SU-DHL-6 (cell line): ENCODE data around the gene RAB40C.

Experiments
- EZH2phosphoT487 ChIP-seq: fragments of 200-600 bp; sonication (generic), shearing (Covaris generic); conservative IDR thresholded peaks from 2 replicates; pipeline ENCODE4 v1.6.1; 2018; ENCODE audit warnings: mild to moderate bottlenecking, antibody characterized with exemption, low read length, moderate library complexity, mixed read lengths
- TF ChIP-seq, protein P1 (sequence below): fragments of 200-600 bp; sonication (generic); IDR thresholded peaks from one replicate; pipeline ENCODE4 v1.5.1; 2017; ENCODE audit warnings: antibody characterized with exemption, mild to moderate bottlenecking, low read length, moderate library complexity; ENCODE audit not compliant: insufficient read depth, poor library complexity, severe bottlenecking

- TF ChIP-seq, protein P1, sequence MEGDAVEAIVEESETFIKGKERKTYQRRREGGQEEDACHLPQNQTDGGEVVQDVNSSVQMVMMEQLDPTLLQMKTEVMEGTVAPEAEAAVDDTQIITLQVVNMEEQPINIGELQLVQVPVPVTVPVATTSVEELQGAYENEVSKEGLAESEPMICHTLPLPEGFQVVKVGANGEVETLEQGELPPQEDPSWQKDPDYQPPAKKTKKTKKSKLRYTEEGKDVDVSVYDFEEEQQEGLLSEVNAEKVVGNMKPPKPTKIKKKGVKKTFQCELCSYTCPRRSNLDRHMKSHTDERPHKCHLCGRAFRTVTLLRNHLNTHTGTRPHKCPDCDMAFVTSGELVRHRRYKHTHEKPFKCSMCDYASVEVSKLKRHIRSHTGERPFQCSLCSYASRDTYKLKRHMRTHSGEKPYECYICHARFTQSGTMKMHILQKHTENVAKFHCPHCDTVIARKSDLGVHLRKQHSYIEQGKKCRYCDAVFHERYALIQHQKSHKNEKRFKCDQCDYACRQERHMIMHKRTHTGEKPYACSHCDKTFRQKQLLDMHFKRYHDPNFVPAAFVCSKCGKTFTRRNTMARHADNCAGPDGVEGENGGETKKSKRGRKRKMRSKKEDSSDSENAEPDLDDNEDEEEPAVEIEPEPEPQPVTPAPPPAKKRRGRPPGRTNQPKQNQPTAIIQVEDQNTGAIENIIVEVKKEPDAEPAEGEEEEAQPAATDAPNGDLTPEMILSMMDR: no peak
- TF ChIP-seq EZH2phosphoT487: no peak
Observed at GRCh38 chr16:560204-560700, 29.6 kb upstream of the RAB40C start, which contains the start of gene PRR35.
